Measurements from ENCODE around the gene THSD7B. TPM values are rescaled to one million over a fixed set of nuclear protein-coding genes. Genes with fewer than 3 reads are reported as not detected.

Gene THSD7B
- total RNA-seq, 2 experiments from 2014 or later = not detected

GRCh38 chr2:137192366-137193310 is 427.3 kb downstream of the THSD7B start:
- no peak overlapping the region for H3K27ac Mint-ChIP-seq
- peaks cover 1% of the 10 kb centered on the region for H3K27me3 Mint-ChIP-seq
- H3K36me3 Mint-ChIP-seq = no peaks in the 10 kb centered on the region
- ATAC-seq (ENCODE audit: low read depth) (no peak), DNase-seq (no peak)
- no peak overlapping the region for H3K4me3 Mint-ChIP-seq
- no peaks in the 10 kb centered on the region for H3K4me1 Mint-ChIP-seq
- no peaks in the 10 kb centered on the region for H3K9me3 Mint-ChIP-seq
- POLR2A ChIA-PET = no interaction called here

DNA sequence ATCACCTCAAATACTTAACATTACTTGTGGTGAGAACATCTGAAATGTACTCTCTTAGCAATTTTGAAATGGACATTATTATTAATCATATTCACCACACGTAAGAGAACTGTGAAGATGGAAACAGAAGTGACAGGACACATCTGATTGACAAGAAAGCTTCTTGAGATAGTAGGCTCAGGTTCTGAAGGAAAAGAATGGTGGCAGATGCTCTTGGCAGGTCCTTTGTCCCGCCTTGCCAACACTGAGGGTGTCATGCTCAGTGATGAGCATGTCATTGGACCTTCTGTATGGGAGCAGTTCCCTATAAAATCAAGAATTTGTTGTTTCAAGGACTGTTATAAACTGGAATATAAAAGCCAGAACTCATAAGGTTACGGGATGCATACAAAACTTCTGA is 428.1 kb downstream of the THSD7B start:
- H3K9me3 Mint-ChIP-seq = no peaks in the 10 kb centered on the region
- H3K36me3 Mint-ChIP-seq = no peaks in the 10 kb centered on the region
- DNase-seq (no peak), ATAC-seq (ENCODE audit: low read depth) (no peak)
- peaks cover 1% of the 10 kb centered on the region for H3K27me3 Mint-ChIP-seq
- POLR2A ChIA-PET = no interaction called here
- no peak overlapping the region for H3K27ac Mint-ChIP-seq
- H3K4me1 Mint-ChIP-seq = no peaks in the 10 kb centered on the region
- H3K4me3 Mint-ChIP-seq = no peak overlapping the region

DNA sequence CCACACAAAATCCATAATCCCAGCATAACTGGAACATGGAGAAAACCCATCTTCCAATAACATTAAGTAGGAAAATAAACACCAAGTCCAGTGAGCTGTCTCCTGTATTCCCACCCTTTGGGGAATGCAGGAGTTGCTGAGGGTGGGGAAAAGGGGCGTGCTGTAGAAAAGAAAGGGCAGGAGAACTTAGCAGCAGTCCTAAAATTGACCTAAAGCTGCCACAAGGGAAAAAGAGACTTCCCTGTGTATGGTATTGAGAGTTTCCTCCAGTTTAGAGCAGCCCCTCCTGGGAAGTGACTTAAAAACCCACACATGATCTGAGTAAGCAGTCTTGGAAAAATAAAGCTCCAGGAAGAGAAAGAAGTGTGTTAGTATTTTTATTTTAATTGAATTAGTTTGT is 428.8 kb downstream of the THSD7B start:
- POLR2A ChIA-PET = no interaction called here

GRCh38 chr2:137199751-137200150 is 434.4 kb downstream of the THSD7B start:
- Mint-ChIP-seq H3K9me3 (no peaks in the 10 kb centered on the region), H3K27me3 (peaks cover 1% of the 10 kb centered on the region), H3K4me1 (no peaks in the 10 kb centered on the region), H3K27ac (no peak overlapping the region), H3K36me3 (no peaks in the 10 kb centered on the region), H3K4me3 (no peak overlapping the region)
- ATAC-seq (ENCODE audit: low read depth) (no peak), DNase-seq (no peak)
- POLR2A ChIA-PET = no interaction called here

More for the DNA sequence above, 428.8 kb downstream of the THSD7B start:
- Mint-ChIP-seq H3K4me3 (no peak overlapping the region), H3K36me3 (no peaks in the 10 kb centered on the region), H3K27ac (no peak overlapping the region), H3K27me3 (peaks cover 1% of the 10 kb centered on the region), H3K4me1 (no peaks in the 10 kb centered on the region), H3K9me3 (no peaks in the 10 kb centered on the region)
- DNase-seq = no peak
- no peak for ATAC-seq (ENCODE audit: low read depth)

DNA sequence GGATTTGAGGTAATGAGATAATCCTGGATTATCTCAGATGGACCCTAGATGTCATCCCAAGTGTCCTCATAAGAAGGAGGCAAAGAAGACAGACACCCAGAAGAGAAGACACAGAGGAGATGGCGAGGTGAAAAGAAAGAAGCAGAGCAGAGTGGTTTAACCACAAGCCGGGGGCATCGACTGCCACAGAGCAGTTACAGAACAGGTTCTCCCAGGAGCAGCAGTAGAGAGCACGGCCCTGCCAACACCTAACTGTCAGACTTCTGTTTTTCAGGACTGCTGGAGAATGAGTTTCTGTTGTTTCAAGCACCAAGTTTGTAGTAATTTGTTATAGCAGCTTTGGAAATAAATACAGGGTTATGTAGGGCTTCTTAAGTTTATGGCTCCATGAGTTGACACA is 437.0 kb downstream of the THSD7B start:
- no peak for ATAC-seq (ENCODE audit: low read depth)
- Mint-ChIP-seq H3K36me3 (no peaks in the 10 kb centered on the region), H3K4me1 (no peaks in the 10 kb centered on the region), H3K4me3 (no peak overlapping the region), H3K9me3 (no peaks in the 10 kb centered on the region), H3K27ac (no peak overlapping the region), H3K27me3 (no peaks in the 10 kb centered on the region)
- DNase-seq = no peak
- POLR2A ChIA-PET = no interaction called here

- ATAC-seq (ENCODE audit: low read depth) (no peak), DNase-seq (no peak)
- Mint-ChIP-seq H3K36me3 (no peaks in the 10 kb centered on the region), H3K27me3 (no peaks in the 10 kb centered on the region), H3K27ac (no peak overlapping the region), H3K9me3 (no peaks in the 10 kb centered on the region), H3K4me3 (no peak overlapping the region), H3K4me1 (no peaks in the 10 kb centered on the region)
- POLR2A ChIA-PET = no interaction called here
These were observed 440.0 kb downstream of the THSD7B start for GRCh38 chr2:137205324-137205723.

GRCh38 chr2:137206069-137206468 is 440.7 kb downstream of the THSD7B start:
- ATAC-seq (ENCODE audit: low read depth) = no peak
- Mint-ChIP-seq H3K9me3 (no peaks in the 10 kb centered on the region), H3K4me1 (no peaks in the 10 kb centered on the region), H3K36me3 (no peaks in the 10 kb centered on the region), H3K4me3 (no peak overlapping the region), H3K27me3 (no peaks in the 10 kb centered on the region), H3K27ac (no peak overlapping the region)
- POLR2A ChIA-PET = no interaction called here
- DNase-seq = no peak

DNA sequence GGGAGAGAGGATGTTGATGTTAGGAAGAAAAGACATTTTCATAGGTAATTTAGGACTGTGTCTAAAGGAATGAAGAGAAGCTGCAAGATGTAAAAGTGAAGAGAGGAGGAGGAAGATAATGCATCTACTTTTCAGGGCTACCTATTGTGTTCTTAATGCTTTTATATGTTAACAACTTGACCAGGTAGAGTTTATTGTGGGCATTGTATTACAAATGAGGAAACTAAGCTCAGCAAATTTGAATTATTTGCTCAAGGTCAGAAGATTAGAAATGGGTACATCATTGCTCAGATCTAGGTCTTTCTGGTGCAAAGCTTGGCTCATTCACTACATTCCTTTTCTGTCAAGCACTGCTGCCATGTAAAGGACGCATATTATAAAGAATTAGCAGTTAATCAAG is 441.7 kb downstream of the THSD7B start:
- Mint-ChIP-seq H3K27ac (no peak overlapping the region), H3K4me1 (no peaks in the 10 kb centered on the region), H3K27me3 (no peaks in the 10 kb centered on the region), H3K4me3 (no peak overlapping the region), H3K36me3 (no peaks in the 10 kb centered on the region), H3K9me3 (no peaks in the 10 kb centered on the region)
- POLR2A ChIA-PET = no interaction called here
- DNase-seq (no peak), ATAC-seq (ENCODE audit: low read depth) (no peak)

- Mint-ChIP-seq H3K27me3 (no peaks in the 10 kb centered on the region), H3K9me3 (no peaks in the 10 kb centered on the region), H3K4me1 (no peaks in the 10 kb centered on the region), H3K36me3 (no peaks in the 10 kb centered on the region), H3K27ac (no peak overlapping the region), H3K4me3 (no peak overlapping the region)
- ATAC-seq (ENCODE audit: low read depth) = no peak
- DNase-seq = no peak
- POLR2A ChIA-PET = no interaction called here
These were observed 443.1 kb downstream of the THSD7B start for GRCh38 chr2:137208431-137208891.

DNA sequence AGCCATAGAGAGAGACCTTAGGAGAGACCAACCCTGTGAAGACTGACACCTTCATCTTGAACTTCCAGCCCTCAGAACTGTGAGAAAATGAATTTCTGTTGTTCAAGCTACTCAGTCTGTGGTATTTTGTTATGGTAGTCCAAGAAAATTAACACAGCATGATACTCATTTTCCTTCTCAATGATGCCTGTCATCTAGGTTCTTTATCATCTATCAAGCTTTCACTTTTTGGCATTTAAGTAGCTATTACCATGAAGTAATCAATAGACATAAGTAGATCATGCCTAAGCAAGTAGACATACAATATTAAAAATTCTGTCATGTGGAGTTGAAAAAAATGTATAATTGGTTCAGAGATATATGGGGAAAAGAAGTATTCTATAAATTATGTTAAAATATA is 444.7 kb downstream of the THSD7B start:
- ATAC-seq (ENCODE audit: low read depth) = no peak
- H3K36me3 Mint-ChIP-seq = no peaks in the 10 kb centered on the region
- H3K9me3 Mint-ChIP-seq = no peaks in the 10 kb centered on the region
- H3K4me1 Mint-ChIP-seq = no peaks in the 10 kb centered on the region
- no peaks in the 10 kb centered on the region for H3K27me3 Mint-ChIP-seq
- H3K4me3 Mint-ChIP-seq = no peak overlapping the region
- no peak overlapping the region for H3K27ac Mint-ChIP-seq
- no peak for DNase-seq
- POLR2A ChIA-PET = no interaction called here

DNA sequence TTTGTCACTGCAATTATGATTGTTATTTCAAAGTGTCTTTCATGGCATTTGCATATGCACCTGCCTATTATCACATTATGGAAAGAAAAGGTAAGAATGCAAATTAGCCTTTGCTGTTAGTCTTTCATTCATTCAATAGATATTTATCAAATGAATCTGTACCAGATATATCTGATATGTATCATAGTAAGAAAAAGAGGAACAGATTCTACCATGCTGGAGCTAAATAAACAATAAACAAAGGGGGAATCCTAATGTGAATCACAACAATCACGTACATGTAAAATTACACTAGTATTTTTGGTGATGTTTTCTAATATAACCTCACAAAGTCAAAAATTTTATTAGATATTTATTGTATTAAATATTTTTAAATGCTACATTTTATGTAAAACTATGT is 446.4 kb downstream of the THSD7B start:
- POLR2A ChIA-PET = no interaction called here

DNA sequence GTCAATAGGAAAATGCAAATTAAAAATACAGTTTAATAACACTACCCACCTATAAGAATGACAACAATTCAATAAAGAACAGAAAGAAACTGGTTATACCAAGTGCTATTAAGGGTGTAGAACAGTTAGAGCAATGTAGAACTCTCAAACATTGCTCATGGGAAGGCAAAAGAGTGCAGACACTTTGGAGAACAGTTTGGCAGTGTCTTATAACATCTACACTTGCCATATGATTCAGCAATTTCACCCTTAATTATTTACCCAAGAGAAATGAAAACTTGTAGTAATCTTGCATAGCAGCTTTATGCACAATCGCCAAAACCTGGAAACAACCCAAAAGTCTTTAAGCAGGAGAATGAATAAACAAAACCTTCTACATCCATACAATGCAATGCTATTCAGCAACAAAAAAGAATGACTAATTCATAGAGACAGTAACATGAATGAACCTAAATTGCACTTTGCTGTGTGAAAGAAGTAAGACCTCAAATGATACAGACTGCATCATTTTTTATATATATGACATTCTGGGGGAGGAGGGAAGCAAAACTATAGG is 455.2 kb downstream of the THSD7B start:
- Mint-ChIP-seq H3K27ac (no peak overlapping the region), H3K9me3 (no peaks in the 10 kb centered on the region), H3K27me3 (no peaks in the 10 kb centered on the region), H3K4me1 (no peaks in the 10 kb centered on the region), H3K4me3 (no peak overlapping the region), H3K36me3 (no peaks in the 10 kb centered on the region)
- POLR2A ChIA-PET = no interaction called here
- no peak for DNase-seq
- no peak for ATAC-seq (ENCODE audit: low read depth)

More for the DNA sequence above, 446.4 kb downstream of the THSD7B start:
- H3K4me1 Mint-ChIP-seq = no peaks in the 10 kb centered on the region
- H3K36me3 Mint-ChIP-seq = no peaks in the 10 kb centered on the region
- no peaks in the 10 kb centered on the region for H3K27me3 Mint-ChIP-seq
- no peak overlapping the region for H3K4me3 Mint-ChIP-seq
- H3K9me3 Mint-ChIP-seq = no peaks in the 10 kb centered on the region
- ATAC-seq (ENCODE audit: low read depth) = no peak
- DNase-seq = no peak
- no peak overlapping the region for H3K27ac Mint-ChIP-seq

DNA sequence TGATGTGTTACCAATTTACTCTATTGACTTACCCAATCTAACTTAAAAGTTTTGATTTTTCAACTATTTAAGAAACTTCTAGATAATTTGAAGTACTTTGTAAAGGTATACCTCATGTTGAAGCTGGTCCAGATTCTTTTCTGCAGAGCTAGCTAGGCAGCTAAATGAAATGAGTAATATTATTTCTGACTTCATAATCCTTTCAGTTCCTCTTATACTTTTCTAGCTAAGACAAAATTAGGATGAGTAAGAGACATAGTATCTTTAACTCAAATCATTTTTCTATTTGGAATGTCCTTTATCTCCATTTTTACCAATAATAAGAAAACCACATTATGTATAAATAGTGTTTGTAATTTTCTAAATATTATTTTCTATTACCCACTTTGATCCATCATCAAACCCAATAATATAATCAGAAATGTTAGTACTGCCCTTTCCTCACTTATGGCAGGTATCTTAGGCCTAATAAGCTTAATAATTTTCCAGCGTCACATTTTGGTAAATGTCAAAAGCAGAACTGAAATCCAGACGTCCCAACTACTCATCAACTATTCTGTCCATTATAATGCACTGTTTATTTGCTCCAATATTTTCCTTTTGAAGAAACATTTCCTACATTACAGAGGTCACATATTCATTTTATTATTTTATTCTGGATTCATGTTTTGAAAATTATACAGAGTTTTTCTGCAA is 456.6 kb downstream of the THSD7B start:
- POLR2A ChIA-PET = no interaction called here
- no peak overlapping the region for H3K27ac Mint-ChIP-seq
- no peaks in the 10 kb centered on the region for H3K9me3 Mint-ChIP-seq
- no peaks in the 10 kb centered on the region for H3K27me3 Mint-ChIP-seq
- no peaks in the 10 kb centered on the region for H3K36me3 Mint-ChIP-seq
- H3K4me3 Mint-ChIP-seq = no peak overlapping the region
- DNase-seq = no peak
- no peak for ATAC-seq (ENCODE audit: low read depth)
- no peaks in the 10 kb centered on the region for H3K4me1 Mint-ChIP-seq

GRCh38 chr2:137223722-137224121 is 458.4 kb downstream of the THSD7B start:
- Mint-ChIP-seq H3K27ac (no peak overlapping the region), H3K4me3 (no peak overlapping the region), H3K4me1 (no peaks in the 10 kb centered on the region), H3K9me3 (no peaks in the 10 kb centered on the region), H3K27me3 (no peaks in the 10 kb centered on the region), H3K36me3 (no peaks in the 10 kb centered on the region)
- DNase-seq (no peak), ATAC-seq (ENCODE audit: low read depth) (no peak)
- POLR2A ChIA-PET = no interaction called here
